ENCODE measurements around the gene SMAP2.

GRCh38 chr1:40384413-40384762 lies 10.9 kb downstream of the SMAP2 start:
- TF ChIP-seq TAF1 (IDR thresholded peaks at IDR 0.05; ENCODE audit: borderline replicate concordance, insufficient read depth, low read length) (no peak), SIN3A (IDR thresholded peaks at IDR 0.05; ENCODE audit: borderline replicate concordance, insufficient read depth, low read length) (no peak)

Measured in PFSK-1 (cell line).